ENCODE data around the gene FOXP1. TPM values are rescaled to one million over a fixed set of nuclear protein-coding genes. Genes with fewer than 3 reads are reported as not detected.

The FOXP1 gene
- total and polyA plus RNA-seq, 2 experiments from 2014 or later, result 121 to 132 TPM

DNA sequence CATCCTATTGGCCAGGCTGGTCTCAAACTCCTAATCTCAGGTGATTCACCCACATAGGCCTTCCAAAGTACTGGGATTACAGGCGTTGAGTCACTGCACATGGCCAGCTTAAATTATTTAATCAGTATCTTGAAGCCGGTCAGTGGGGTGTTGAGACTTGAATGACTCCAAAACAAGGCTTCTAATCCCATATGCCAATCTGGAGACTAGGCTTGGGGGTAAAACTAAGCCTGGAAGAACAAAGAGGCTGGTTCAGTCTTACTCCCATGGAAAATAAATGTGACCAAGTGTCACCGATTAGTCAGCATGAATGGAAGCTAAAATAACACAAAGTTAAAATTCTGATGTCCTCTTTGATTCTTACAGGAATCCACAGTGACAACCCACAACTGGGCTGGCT lies 509.1 kb downstream of the FOXP1 start:
- Histone ChIP-seq H3K27me3 (no peaks in the 10 kb centered on the region), H3K36me3 (no peaks in the 10 kb centered on the region), H3K4me1 (ENCODE audit: low read depth) (peaks cover 41% of the 10 kb centered on the region), H3K4me3 (no peak overlapping the region), H3K9me3 (ENCODE audit: low read depth) (no peaks in the 10 kb centered on the region), H3K27ac (no peak overlapping the region)
- TF ChIP-seq, protein P1, sequence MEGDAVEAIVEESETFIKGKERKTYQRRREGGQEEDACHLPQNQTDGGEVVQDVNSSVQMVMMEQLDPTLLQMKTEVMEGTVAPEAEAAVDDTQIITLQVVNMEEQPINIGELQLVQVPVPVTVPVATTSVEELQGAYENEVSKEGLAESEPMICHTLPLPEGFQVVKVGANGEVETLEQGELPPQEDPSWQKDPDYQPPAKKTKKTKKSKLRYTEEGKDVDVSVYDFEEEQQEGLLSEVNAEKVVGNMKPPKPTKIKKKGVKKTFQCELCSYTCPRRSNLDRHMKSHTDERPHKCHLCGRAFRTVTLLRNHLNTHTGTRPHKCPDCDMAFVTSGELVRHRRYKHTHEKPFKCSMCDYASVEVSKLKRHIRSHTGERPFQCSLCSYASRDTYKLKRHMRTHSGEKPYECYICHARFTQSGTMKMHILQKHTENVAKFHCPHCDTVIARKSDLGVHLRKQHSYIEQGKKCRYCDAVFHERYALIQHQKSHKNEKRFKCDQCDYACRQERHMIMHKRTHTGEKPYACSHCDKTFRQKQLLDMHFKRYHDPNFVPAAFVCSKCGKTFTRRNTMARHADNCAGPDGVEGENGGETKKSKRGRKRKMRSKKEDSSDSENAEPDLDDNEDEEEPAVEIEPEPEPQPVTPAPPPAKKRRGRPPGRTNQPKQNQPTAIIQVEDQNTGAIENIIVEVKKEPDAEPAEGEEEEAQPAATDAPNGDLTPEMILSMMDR (IDR thresholded peaks at IDR 0.05; ENCODE audit: low read depth, low read length), result no peak
- DNase-seq (ENCODE audit: low read depth in 1 of 2, low spot score in 1 of 2), result no peak

DNA sequence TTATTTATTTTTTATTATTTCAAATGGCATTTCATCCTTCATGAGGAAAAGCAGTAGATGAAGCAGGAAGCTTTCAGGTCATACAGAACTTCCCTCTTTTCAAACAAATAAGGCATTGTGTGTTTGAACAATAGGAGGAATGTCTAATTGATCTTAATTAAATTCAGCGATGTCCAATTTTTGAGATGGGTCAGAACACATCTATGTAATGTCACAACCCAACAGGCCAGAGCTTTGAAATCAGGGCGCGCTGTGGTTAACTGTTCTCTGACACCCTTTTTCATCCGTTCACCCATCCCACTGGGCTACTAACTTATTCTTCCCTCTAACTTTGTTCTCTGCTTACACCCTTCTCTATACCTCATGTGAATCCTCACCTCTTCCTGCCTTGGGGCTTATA lies 510.5 kb downstream of the FOXP1 start:
- DNase-seq (ENCODE audit: low read depth in 1 of 2, low spot score in 1 of 2), result no peak

DNA sequence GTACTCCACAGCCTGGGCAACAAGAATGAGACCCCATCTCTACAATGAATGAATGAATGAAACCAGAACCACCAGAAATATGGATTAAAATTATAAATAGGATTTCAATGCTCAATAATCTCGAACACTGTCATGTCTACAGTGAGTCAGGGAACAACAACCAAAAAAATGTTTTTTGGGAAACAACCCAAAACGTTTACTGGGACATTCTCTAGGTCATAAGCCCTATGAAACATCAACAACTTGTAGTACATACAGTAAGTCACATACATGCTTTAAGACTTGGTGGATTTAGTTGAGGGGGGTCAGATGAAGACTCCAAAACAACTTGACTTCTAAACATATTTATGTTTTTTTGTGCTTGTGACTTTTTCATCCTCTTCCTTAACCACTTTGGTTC lies 511.2 kb downstream of the FOXP1 start:
- no peaks in the 10 kb centered on the region for H3K27me3 ChIP-seq
- H3K9me3 ChIP-seq (ENCODE audit: low read depth), result no peaks in the 10 kb centered on the region
- TF ChIP-seq, protein P1 (IDR thresholded peaks at IDR 0.05; ENCODE audit: low read depth, low read length), result no peak
- no peak for DNase-seq (ENCODE audit: low read depth in 1 of 2, low spot score in 1 of 2)
- H3K36me3 ChIP-seq, result no peaks in the 10 kb centered on the region
- H3K4me3 ChIP-seq, result no peak overlapping the region
- peak overlapping the region; percentile 48 for H3K27ac ChIP-seq
- H3K4me1 ChIP-seq (ENCODE audit: low read depth), result peaks cover 37% of the 10 kb centered on the region

More for the DNA sequence above, 510.5 kb downstream of the FOXP1 start:
- Histone ChIP-seq H3K27ac (no peak overlapping the region), H3K4me1 (ENCODE audit: low read depth) (peaks cover 36% of the 10 kb centered on the region), H3K9me3 (ENCODE audit: low read depth) (no peaks in the 10 kb centered on the region), H3K4me3 (no peak overlapping the region), H3K36me3 (no peaks in the 10 kb centered on the region), H3K27me3 (no peaks in the 10 kb centered on the region)
- TF ChIP-seq, protein P1 (IDR thresholded peaks at IDR 0.05; ENCODE audit: low read depth, low read length), result no peak

DNA sequence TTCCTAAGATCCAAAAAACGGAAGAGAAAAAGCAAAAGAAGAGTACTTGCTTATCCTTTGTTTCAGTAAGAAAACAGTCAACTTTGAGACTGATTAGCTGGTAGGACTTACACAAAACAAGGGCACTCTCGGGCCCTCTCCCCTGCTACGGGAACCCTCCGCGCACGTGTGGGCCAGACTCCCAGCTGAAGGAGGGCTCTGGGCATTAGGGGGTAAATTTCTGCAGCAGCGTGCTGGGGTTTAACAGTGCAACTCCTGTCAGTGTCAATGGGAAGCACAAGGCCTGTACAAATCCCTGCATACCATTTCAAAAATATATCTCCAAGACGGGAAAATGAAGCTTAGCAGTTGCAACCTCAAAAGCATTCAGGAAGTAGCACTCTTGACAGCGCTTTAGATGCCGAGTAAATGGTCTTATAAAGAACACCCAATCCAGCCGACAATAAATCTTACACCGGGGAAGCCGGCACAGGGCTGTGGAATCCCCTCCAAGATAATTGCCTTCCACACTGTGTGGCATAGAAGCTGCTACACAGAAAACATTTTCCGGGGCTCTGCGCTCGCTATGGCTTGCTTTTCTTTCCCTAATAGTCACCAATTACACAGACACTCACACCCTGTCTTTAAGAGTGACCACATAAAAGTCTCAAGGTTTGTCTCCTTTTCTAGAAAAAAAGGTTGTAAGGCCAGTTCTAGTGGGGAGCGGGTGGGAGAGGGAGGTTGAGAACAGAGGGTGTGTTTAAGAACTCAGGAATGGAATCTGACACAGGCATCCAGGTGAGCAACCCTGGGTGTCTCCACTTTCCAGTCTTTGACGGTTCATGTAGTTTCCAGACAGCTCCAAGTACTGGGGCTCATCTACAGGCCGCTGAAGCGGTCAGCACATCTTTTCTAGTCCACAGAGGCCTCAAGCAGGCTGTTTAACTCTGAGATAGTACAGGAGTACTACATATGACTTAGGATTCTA lies 512.7 kb downstream of the FOXP1 start:
- Histone ChIP-seq H3K4me1 (ENCODE audit: low read depth) (peaks cover 51% of the 10 kb centered on the region), H3K27ac (peak overlapping the region; percentile 72), H3K4me3 (no peak overlapping the region)

DNA sequence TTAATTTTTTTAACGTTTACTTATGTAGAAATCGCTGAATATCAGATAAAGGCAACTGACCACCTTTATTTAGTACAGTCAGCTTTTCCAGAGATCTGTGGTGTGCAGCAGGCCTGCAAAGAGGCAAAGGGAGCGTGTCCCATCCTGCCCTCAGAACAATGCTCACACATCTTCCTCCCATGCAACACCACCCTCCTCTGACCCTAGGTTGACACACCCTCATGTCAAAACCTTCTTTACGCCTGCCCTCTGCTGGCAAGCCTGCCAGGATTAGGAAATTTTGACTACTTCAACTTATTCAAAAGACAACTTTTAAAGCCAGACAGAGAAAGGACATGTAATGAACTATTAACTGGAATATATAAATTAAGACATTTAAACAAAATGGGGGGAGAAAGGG lies 513.7 kb downstream of the FOXP1 start:
- DNase-seq (ENCODE audit: low read depth in 1 of 2, low spot score in 1 of 2), result peak; percentile 33 to 79
- H3K9me3 ChIP-seq (ENCODE audit: low read depth), result no peaks in the 10 kb centered on the region
- H3K36me3 ChIP-seq, result no peaks in the 10 kb centered on the region
- no peak overlapping the region for H3K4me3 ChIP-seq
- H3K27ac ChIP-seq, result no peak overlapping the region
- no peaks in the 10 kb centered on the region for H3K27me3 ChIP-seq
- TF ChIP-seq, protein P1 (IDR thresholded peaks at IDR 0.05; ENCODE audit: low read depth, low read length), result peak; percentile 57
- H3K4me1 ChIP-seq (ENCODE audit: low read depth), result peaks cover 51% of the 10 kb centered on the region

More for the DNA sequence above, 512.7 kb downstream of the FOXP1 start:
- Histone ChIP-seq H3K27me3 (no peaks in the 10 kb centered on the region), H3K9me3 (ENCODE audit: low read depth) (no peaks in the 10 kb centered on the region), H3K36me3 (no peaks in the 10 kb centered on the region)
- TF ChIP-seq, protein P1 (IDR thresholded peaks at IDR 0.05; ENCODE audit: low read depth, low read length), result no peak
- DNase-seq (ENCODE audit: low read depth in 1 of 2, low spot score in 1 of 2), result no peak

Data from cardiac muscle cell (in vitro differentiated cells and primary cell).